HL-60 (cell line): ENCODE results near the gene ITGB1.
"Not testable (repeated sequence)": the region's sequence is repeated elsewhere in the genome, so short reads cannot be mapped to it uniquely, and the experiment has no call there.

Source experiments
- CTCF ChIP-seq: IDR thresholded peaks from one replicate; pipeline ENCODE4 v1.5.1; 2011; ENCODE audit warnings: low read length, control low read depth, inconsistent platforms; ENCODE audit not compliant: insufficient read depth
- GABPA ChIP-seq: IDR thresholded peaks from 2 replicates; pipeline ENCODE4 v1.6.1; 2012; ENCODE audit warnings: low read depth
- POLR2AphosphoS5 ChIP-seq: IDR thresholded peaks from 2 replicates; pipeline ENCODE4 v1.6.1; 2012; ENCODE audit warnings: low read depth
- SPI1 ChIP-seq: IDR thresholded peaks from 2 replicates; pipeline ENCODE4 v1.6.1; 2012; ENCODE audit warnings: low read depth, mild to moderate bottlenecking, borderline replicate concordance
- TF ChIP-seq, protein P1 (sequence below): IDR thresholded peaks from 2 replicates; pipeline ENCODE4 v1.6.1; 2012; ENCODE audit warnings: low read depth; ENCODE audit not compliant: insufficient replicate concordance

DNA sequence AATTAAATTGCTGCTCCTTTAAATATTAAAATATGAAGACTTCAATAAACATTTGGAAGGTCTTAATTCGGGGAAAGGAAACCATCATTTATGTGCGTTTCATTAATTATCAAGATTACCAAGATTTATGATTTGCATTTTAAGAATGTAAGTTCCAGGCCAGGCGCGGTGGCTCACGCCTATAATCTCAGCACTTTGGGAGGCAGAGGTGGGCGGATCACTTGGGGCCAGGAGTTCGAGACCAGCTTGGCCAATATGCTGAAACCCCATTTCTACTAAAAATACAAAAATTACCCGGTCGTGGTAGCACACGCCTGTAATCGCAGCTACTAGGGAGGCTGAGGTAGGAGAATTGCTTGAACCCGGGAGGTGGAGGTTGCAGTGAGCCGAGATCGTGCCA, 21.7 kb upstream of the ITGB1 start:
- TF ChIP-seq CTCF, POLR2AphosphoS5, SPI1, GABPA: not testable (repeated sequence)
- TF ChIP-seq, protein P1, sequence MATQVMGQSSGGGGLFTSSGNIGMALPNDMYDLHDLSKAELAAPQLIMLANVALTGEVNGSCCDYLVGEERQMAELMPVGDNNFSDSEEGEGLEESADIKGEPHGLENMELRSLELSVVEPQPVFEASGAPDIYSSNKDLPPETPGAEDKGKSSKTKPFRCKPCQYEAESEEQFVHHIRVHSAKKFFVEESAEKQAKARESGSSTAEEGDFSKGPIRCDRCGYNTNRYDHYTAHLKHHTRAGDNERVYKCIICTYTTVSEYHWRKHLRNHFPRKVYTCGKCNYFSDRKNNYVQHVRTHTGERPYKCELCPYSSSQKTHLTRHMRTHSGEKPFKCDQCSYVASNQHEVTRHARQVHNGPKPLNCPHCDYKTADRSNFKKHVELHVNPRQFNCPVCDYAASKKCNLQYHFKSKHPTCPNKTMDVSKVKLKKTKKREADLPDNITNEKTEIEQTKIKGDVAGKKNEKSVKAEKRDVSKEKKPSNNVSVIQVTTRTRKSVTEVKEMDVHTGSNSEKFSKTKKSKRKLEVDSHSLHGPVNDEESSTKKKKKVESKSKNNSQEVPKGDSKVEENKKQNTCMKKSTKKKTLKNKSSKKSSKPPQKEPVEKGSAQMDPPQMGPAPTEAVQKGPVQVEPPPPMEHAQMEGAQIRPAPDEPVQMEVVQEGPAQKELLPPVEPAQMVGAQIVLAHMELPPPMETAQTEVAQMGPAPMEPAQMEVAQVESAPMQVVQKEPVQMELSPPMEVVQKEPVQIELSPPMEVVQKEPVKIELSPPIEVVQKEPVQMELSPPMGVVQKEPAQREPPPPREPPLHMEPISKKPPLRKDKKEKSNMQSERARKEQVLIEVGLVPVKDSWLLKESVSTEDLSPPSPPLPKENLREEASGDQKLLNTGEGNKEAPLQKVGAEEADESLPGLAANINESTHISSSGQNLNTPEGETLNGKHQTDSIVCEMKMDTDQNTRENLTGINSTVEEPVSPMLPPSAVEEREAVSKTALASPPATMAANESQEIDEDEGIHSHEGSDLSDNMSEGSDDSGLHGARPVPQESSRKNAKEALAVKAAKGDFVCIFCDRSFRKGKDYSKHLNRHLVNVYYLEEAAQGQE = not testable (repeated sequence)
